K562 (cell line): ENCODE data around the gene ENDOU. TPM values are rescaled to one million over a fixed set of nuclear protein-coding genes. Genes with fewer than 3 reads are reported as not detected.

ENCODE experiments used
- ATAC-seq: fragments of 200-7000 bp; cut with Tn5 transposase; 3 replicates; pipeline ENCODE4 v1.9.1; 2020; ENCODE audit warnings: moderate library complexity
- BruUV-seq: library from RNA; stranded (reverse); fragments of 400-500 nt; replicated peaks from 2 replicates; lab custom pipeline; 2021; lab: Mats Ljungman, UMichigan
- CTCF ChIA-PET: fragments of 300-600 bp; formaldehyde crosslinking; extraction: SDS; loops from one replicate; lab custom pipeline; 2021; ENCODE audit warnings: low intra/inter-chr PET ratio; lab: Yijun Ruan, JAX
- POLR2A ChIA-PET: fragments of 300-600, 350-650 bp; sonication (Branson Sonifier 250); formaldehyde crosslinking; extraction: SDS; loops from one replicate; lab custom pipeline; 2021; ENCODE audit warnings: antibody characterized with exemption, inconsistent platforms; lab: Yijun Ruan, JAX
- DNase-seq, 4 experiments: peaks; one replicate each; pipeline versions ENCODE4 v3.0.0 to v3.0.0-alpha.2; 2011 to 2018; ENCODE audit warnings: low spot score in 3 of 4, mixed read lengths in 3 of 4; ENCODE audit errors: extremely low read depth in 1 of 4
- FAIRE-seq: peaks from 2 replicates; lab custom pipeline; 2011; peaks lifted over from hg19 to GRCh38; lab: Jason Lieb, UNC
- H2AFZ ChIP-seq: 2 replicates; pipeline ENCODE4 v1.6.0; 2011; ENCODE audit warnings: low read depth, low read length, control low read depth, inconsistent platforms
- H3K27ac ChIP-seq: fragments of 200-600 bp; 3 replicates; pipeline ENCODE4 v1.8.0; 2011; ENCODE audit warnings: low read depth, mild to moderate bottlenecking, control low read depth, inconsistent platforms, low read length, moderate library complexity, mixed read lengths; ENCODE audit errors: extremely low read depth
- H3K27me3 ChIP-seq, 2 experiments: fragments of 300-600 bp in 1 of 2; 2 replicates in 1 of 2; 3 replicates in 1 of 2; pipeline versions ENCODE4 v1.6.0 to v1.8.0; 2011; ENCODE audit warnings: inconsistent platforms in 2 of 2, low read length in 2 of 2, mild to moderate bottlenecking in 1 of 2, mixed read lengths in 1 of 2, moderate library complexity in 1 of 2; ENCODE audit not compliant: control insufficient read depth in 2 of 2, insufficient read depth in 2 of 2
- H3K36me3 ChIP-seq: fragments of 300-600 bp; 3 replicates; pipeline ENCODE4 v1.8.0; 2011; ENCODE audit warnings: mild to moderate bottlenecking, low read length, inconsistent platforms; ENCODE audit not compliant: control insufficient read depth, insufficient read depth
- H3K4me1 ChIP-seq, 2 experiments: fragments of 200-600 bp in 1 of 2; replicated peaks in 1 of 2; 2 replicates in 1 of 2; 3 replicates in 1 of 2; pipeline versions ENCODE4 v1.5.1 to v1.8.0; 2011; ENCODE audit warnings: inconsistent platforms in 2 of 2, low read length in 2 of 2, mild to moderate bottlenecking in 1 of 2, mixed read lengths in 1 of 2, moderate library complexity in 1 of 2; ENCODE audit not compliant: control insufficient read depth in 2 of 2, insufficient read depth in 2 of 2
- H3K4me2 ChIP-seq: 2 replicates; pipeline ENCODE4 v1.6.1; 2011; ENCODE audit warnings: low read length, control low read depth, inconsistent platforms, mixed read lengths; ENCODE audit not compliant: insufficient read depth
- H3K4me3 ChIP-seq: fragments of 200-600 bp; sonication (generic), shearing (Covaris generic); 2 replicates; pipeline ENCODE4 v1.5.1; 2016; ENCODE audit warnings: control low read depth, inconsistent platforms
- H3K79me2 ChIP-seq: fragments of 200-600 bp; 3 replicates; pipeline ENCODE4 v1.8.0; 2011; ENCODE audit warnings: low read length, inconsistent platforms; ENCODE audit not compliant: control insufficient read depth, insufficient read depth
- H3K9ac ChIP-seq, 2 experiments: 2 replicates each; pipeline versions ENCODE4 v1.6.0 to v1.6.1; 2011; ENCODE audit warnings: low read depth in 2 of 2, low read length in 2 of 2, control low read depth in 1 of 2, inconsistent platforms in 1 of 2, mild to moderate bottlenecking in 1 of 2, mixed read lengths in 1 of 2; ENCODE audit not compliant: insufficient read depth in 1 of 2
- H3K9me1 ChIP-seq: one replicate; pipeline ENCODE4 v1.6.0; 2011; ENCODE audit warnings: inconsistent platforms, mild to moderate bottlenecking, low read length, moderate library complexity; ENCODE audit not compliant: control insufficient read depth, insufficient read depth
- H3K9me3 ChIP-seq: replicated peaks from 2 replicates; pipeline ENCODE4 v1.5.1; 2011; ENCODE audit warnings: low read depth, low read length, inconsistent platforms; ENCODE audit not compliant: control insufficient read depth, insufficient read depth
- H4K20me1 ChIP-seq: replicated peaks from 2 replicates; pipeline ENCODE4 v1.6.1; 2011; ENCODE audit warnings: low read length, inconsistent platforms, mixed read lengths; ENCODE audit not compliant: control insufficient read depth, insufficient read depth
- BRCA1 ChIP-seq, 2 experiments: fragments of 450-650 bp in 1 of 2; sonication (generic) in 1 of 2; formaldehyde crosslinking in 1 of 2; IDR thresholded peaks; 2 replicates each; pipeline versions ENCODE4 v1.5.0 to v1.6.1; 2017 to 2020; ENCODE audit warnings: mild to moderate bottlenecking in 1 of 2, missing genetic modification reagents in 1 of 2
- CEBPB ChIP-seq: fragments of 450-650 bp; IDR thresholded peaks from 2 replicates; pipeline ENCODE4 v1.6.1; 2016; ENCODE audit warnings: missing genetic modification characterization, missing compliant biosample characterization
- CEBPG ChIP-seq, 3 experiments: fragments of 200-800 bp in 1 of 3; sonication (Bioruptor generic) in 1 of 3; sonication (generic) in 1 of 3; formaldehyde crosslinking in 1 of 3; IDR thresholded peaks in 2 of 3; conservative IDR thresholded peaks in 1 of 3; 2 replicates each; pipeline versions ENCODE4 v1.6.1 to v1.8.0; 2016 to 2022; ENCODE audit warnings: missing compliant biosample characterization in 2 of 3, missing genetic modification characterization in 2 of 3, mild to moderate bottlenecking in 1 of 3, missing genetic modification reagents in 1 of 3
- COPS2 ChIP-seq: fragments of 450-650 bp; conservative IDR thresholded peaks from 2 replicates; pipeline ENCODE4 v1.6.1; 2016; ENCODE audit warnings: mild to moderate bottlenecking, moderate library complexity
- ESRRA ChIP-seq: fragments of 450-650 bp; IDR thresholded peaks from 2 replicates; pipeline ENCODE4 v1.6.1; 2014; ENCODE audit warnings: low read depth, mild to moderate bottlenecking, moderate library complexity, borderline replicate concordance
- HOXB6 ChIP-seq: fragments of 250-450 bp; sonication (Bioruptor Pico); IDR thresholded peaks from 2 replicates; pipeline ENCODE4 v1.5.1; 2022; ENCODE audit warnings: mild to moderate bottlenecking, borderline replicate concordance
- NEUROD1 ChIP-seq: fragments of 150-350 bp; IDR thresholded peaks from 2 replicates; pipeline ENCODE4 v1.6.1; 2014; ENCODE audit warnings: borderline replicate concordance, low read length, low read depth; ENCODE audit not compliant: partially characterized antibody
- NFIX ChIP-seq: fragments of 250-450 bp; sonication (Bioruptor Pico); IDR thresholded peaks from 2 replicates; pipeline ENCODE4 v1.4.0; 2020; ENCODE audit warnings: low read depth, mild to moderate bottlenecking, moderate library complexity
- POLR2A ChIP-seq: fragments of 450-650 bp; conservative IDR thresholded peaks from 2 replicates; pipeline ENCODE4 v1.6.1; 2016
- RAD21 ChIP-seq, 2 experiments: fragments of 250-450 bp in 1 of 2; fragments of 450-650 bp in 1 of 2; sonication (Bioruptor Pico) in 1 of 2; formaldehyde crosslinking in 1 of 2; IDR thresholded peaks in 1 of 2; conservative IDR thresholded peaks in 1 of 2; 2 replicates each; pipeline versions ENCODE4 v1.4.0 to v1.8.0; 2020 to 2022; ENCODE audit warnings: mild to moderate bottlenecking in 2 of 2, moderate library complexity in 1 of 2
- SMARCB1 ChIP-seq: IDR thresholded peaks from 2 replicates; pipeline ENCODE4 v1.6.1; 2011; ENCODE audit warnings: improper control_type of control experiment, low read depth; ENCODE audit not compliant: insufficient read length
- ZNF239 ChIP-seq: fragments of 250-450 bp; sonication (Bioruptor Pico); IDR thresholded peaks from 2 replicates; pipeline ENCODE4 v1.4.0; 2020; ENCODE audit warnings: mild to moderate bottlenecking
- ZNF408 ChIP-seq: fragments of 250-450 bp; sonication (Bioruptor Pico); IDR thresholded peaks from 2 replicates; pipeline ENCODE4 v1.4.0; 2020; ENCODE audit warnings: low read depth, mild to moderate bottlenecking, moderate library complexity
- ZNF586 ChIP-seq: fragments of 450-650 bp; formaldehyde crosslinking; conservative IDR thresholded peaks from 2 replicates; pipeline ENCODE4 v1.4.0; 2020; ENCODE audit warnings: mild to moderate bottlenecking, moderate library complexity
- ZNF707 ChIP-seq: fragments of 250-450 bp; sonication (Bioruptor Pico); conservative IDR thresholded peaks from 2 replicates; pipeline ENCODE4 v1.8.0; 2022; ENCODE audit warnings: inconsistent platforms, mild to moderate bottlenecking, moderate library complexity
- WGBS: fragments of 100-300 bp; shearing (Covaris generic); methylation state at CpG from one replicate; pipeline ENCODE4 v1.1.6; 2016; ENCODE audit warnings: low coverage, mixed read lengths; ENCODE audit not compliant: insufficient coverage; ENCODE audit errors: missing lambda C conversion rate; 5-methylcytosine and 5-hydroxymethylcytosine counted together
- in situ Hi-C: fragments of 300-500 bp; cut with MboI; formaldehyde crosslinking; loops from 4 replicates; pipeline ENCODE4 v1.15.0; 2018; ENCODE audit warnings: inconsistent platforms, mixed read lengths
- intact Hi-C: fragments of 100-400 bp; cut with micrococcal nuclease; formaldehyde crosslinking; loops from 2 replicates; pipeline ENCODE4 v1.14.2; 2022
- polyA plus RNA-seq, 8 experiments: library from polyadenylated mRNA; depleted of rRNA in 4 of 8; stranded (reverse) in 5 of 8; unstranded in 3 of 8; fragments of >200 nt; fragmentation: Nextera tagmentation in 2 of 8; fragmentation: Illumina TruSeq in 1 of 8; extraction: Ambion mirVana in 2 of 8; extraction: Trizol in 1 of 8; gene quantifications; 2 replicates each; pipeline versions ENCODE4 v1.2.1 to v1.2.3, GENCODE V29; 2011 to 2014; ENCODE audit warnings: inconsistent platforms in 1 of 8, missing spikeins in 1 of 8
- total RNA-seq, 7 experiments: library from RNA; depleted of rRNA in 6 of 7; stranded (reverse); fragments of >200 nt in 6 of 7; fragmentation: Illumina TruSeq in 2 of 7; extraction: Trizol in 2 of 7; gene quantifications; 2 replicates each; pipeline versions ENCODE4 v1.2.1 to v1.2.3, GENCODE V29; 2011 to 2021; ENCODE audit warnings: low replicate concordance in 1 of 7
- TF ChIP-seq, protein P1 (sequence below): fragments of 450-650 bp; IDR thresholded peaks from 2 replicates; pipeline ENCODE4 v1.6.1; 2016; ENCODE audit warnings: low read depth, mild to moderate bottlenecking, moderate library complexity
- TF ChIP-seq, protein P2 (sequence below): fragments of 250-450 bp; sonication (Bioruptor Pico); IDR thresholded peaks from 2 replicates; pipeline ENCODE4 v1.8.0; 2022; ENCODE audit warnings: inconsistent platforms, mild to moderate bottlenecking, moderate library complexity, borderline replicate concordance

Gene ENDOU
- total and polyA plus RNA-seq, 9 of the 15 experiments (the other 6 are each of a cell fraction or from before 2014, with no cell fraction given) = 0.03 TPM; not detected in 8

DNA sequence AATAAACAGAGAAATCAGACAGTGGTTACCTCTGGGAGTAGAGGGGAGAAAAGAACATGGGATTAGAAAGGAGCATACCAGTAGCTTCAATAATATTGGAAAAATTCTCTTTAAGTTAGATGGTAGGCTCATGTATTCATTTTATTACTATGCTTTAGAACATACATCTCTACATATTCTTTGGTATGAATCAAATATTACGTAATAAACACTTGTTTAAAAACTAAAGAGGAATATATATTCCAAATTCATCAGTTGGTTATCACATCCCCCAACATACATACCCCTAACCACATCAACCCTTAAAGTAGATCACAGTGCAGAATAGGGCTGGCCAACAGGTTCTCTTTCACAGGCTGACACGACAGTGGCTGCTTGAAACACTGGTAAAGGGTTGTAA lies 25.0 kb downstream of the ENDOU start:
- ChIA-PET CTCF (no interaction called here), POLR2A (no interaction called here)
- FAIRE-seq = no peak

DNA sequence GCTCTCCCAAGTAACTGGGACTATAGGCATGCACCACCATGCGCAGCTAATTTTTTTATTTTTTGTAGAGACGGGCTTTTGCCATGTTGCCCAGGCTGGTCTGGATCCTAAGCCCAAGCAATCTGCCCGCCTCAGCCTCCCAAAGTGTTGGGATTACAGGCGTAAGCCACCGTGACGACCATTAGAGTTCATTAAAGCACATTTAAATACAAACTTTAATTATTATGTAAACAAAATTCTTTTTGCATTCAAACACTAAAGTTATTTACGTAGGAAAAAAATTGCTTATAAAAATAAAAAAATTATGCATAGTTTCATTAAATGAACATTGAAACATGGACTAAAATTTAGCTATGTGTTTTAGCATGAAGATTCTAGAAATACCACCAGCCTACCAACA lies 26.7 kb downstream of the ENDOU start:
- Histone ChIP-seq H3K79me2 (peaks cover 36% of the 10 kb centered on the region), H4K20me1 (no peaks in the 10 kb centered on the region), H3K4me1 (no peaks in the 10 kb centered on the region; a peak in 1 of 5 replicates), H3K9ac (no peak overlapping the region), H3K36me3 (peaks cover 84% of the 10 kb centered on the region), H3K9me3 (no peaks in the 10 kb centered on the region), H3K4me3 (no peak overlapping the region), H3K27me3 (no peaks in the 10 kb centered on the region), H2AFZ (no peak overlapping the region), H3K4me2 (no peak overlapping the region), H3K27ac (no peak overlapping the region), H3K9me1 (no peaks in the 10 kb centered on the region)
- ATAC-seq (no peak), FAIRE-seq (no peak), DNase-seq (no peak)
- intact Hi-C loops = no loop called here
- in situ Hi-C loops = no loop called here
- POLR2A ChIA-PET = interaction anchor here (0.6 to 1.0 kb wide), 3 partner anchors 9 to 47 kb away, joined by 3 read pairs; no protein-coding TSS in a partner anchor
- 91% methylated on average over 7 of the region's 7 CpGs for WGBS
- CTCF ChIA-PET = no interaction called here
- BruUV-seq = no TSS peak
- TF ChIP-seq ZNF408 = peak; percentile 85; the same call in 1 of the 2 replicates
- no peak for TF ChIP-seq ZNF586 (CRISPR knock-in tag)
- TF ChIP-seq HOXB6 (CRISPR knock-in tag) = no peak
- TF ChIP-seq NEUROD1 = no peak
- no peak for TF ChIP-seq POLR2A
- TF ChIP-seq ZNF707 (CRISPR knock-in tag) = peak; percentile 48; the same call in 1 of the 2 replicates
- TF ChIP-seq, protein P1, sequence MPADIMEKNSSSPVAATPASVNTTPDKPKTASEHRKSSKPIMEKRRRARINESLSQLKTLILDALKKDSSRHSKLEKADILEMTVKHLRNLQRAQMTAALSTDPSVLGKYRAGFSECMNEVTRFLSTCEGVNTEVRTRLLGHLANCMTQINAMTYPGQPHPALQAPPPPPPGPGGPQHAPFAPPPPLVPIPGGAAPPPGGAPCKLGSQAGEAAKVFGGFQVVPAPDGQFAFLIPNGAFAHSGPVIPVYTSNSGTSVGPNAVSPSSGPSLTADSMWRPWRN = no peak
- no peak for TF ChIP-seq SMARCB1
- TF ChIP-seq BRCA1 (IDR thresholded peaks at IDR 0.05) = no peak
- no peak for TF ChIP-seq BRCA1 (CRISPR knock-in tag; IDR thresholded peaks at IDR 0.05)
- no peak for TF ChIP-seq RAD21 (CRISPR knock-in tag; conservative IDR thresholded peaks at IDR 0.05 in 1 of 2, IDR thresholded peaks at IDR 0.05 in 1 of 2)
- no peak for TF ChIP-seq COPS2
- peak; percentile 16; the same call in 1 of the 2 replicates for TF ChIP-seq NFIX (CRISPR knock-in tag)
- TF ChIP-seq, protein P2, sequence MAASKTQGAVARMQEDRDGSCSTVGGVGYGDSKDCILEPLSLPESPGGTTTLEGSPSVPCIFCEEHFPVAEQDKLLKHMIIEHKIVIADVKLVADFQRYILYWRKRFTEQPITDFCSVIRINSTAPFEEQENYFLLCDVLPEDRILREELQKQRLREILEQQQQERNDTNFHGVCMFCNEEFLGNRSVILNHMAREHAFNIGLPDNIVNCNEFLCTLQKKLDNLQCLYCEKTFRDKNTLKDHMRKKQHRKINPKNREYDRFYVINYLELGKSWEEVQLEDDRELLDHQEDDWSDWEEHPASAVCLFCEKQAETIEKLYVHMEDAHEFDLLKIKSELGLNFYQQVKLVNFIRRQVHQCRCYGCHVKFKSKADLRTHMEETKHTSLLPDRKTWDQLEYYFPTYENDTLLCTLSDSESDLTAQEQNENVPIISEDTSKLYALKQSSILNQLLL (CRISPR knock-in tag) = peak; percentile 90

More for the DNA sequence above, 25.0 kb downstream of the ENDOU start:
- Histone ChIP-seq H2AFZ (no peak overlapping the region), H3K4me3 (no peak overlapping the region), H3K9me3 (no peaks in the 10 kb centered on the region), H3K9ac (no peak overlapping the region), H3K79me2 (peaks cover 48% of the 10 kb centered on the region), H3K4me1 (peaks cover 4 to 10% of the 10 kb centered on the region in 2 experiments; a peak in 3 of 5 replicates), H3K27me3 (no peaks in the 10 kb centered on the region), H3K9me1 (no peaks in the 10 kb centered on the region), H3K27ac (no peak overlapping the region), H4K20me1 (no peaks in the 10 kb centered on the region), H3K36me3 (peaks cover 76% of the 10 kb centered on the region), H3K4me2 (no peak overlapping the region)
- no peak for TF ChIP-seq CEBPG (CRISPR knock-in tag; IDR thresholded peaks at IDR 0.05)
- TF ChIP-seq CEBPG (tag; conservative IDR thresholded peaks at IDR 0.05 in 1 of 2, IDR thresholded peaks at IDR 0.05 in 1 of 2) = peak in 1 of 2 experiments; percentile 83; a peak in 2 of 4 replicates
- TF ChIP-seq ESRRA = no peak
- TF ChIP-seq ZNF239 (CRISPR knock-in tag) = no peak
- TF ChIP-seq CEBPB (tag) = peak; percentile 83
- ATAC-seq (no peak), DNase-seq (no peak)
- BruUV-seq = no TSS peak
- in situ Hi-C loops (no loop called here), intact Hi-C loops (no loop called here)
- 96% methylated on average over 2 of the region's 2 CpGs for WGBS
